Liver (tissue), 9 donors: ENCODE results near the gene SLC8A3. TPM values are rescaled to one million over a fixed set of nuclear protein-coding genes. Genes with fewer than 3 reads are reported as not detected.
A peak's percentile ranks its signal among the peaks of the same experiment; 100 is the strongest.

Experiments used
- DNase-seq: peaks from one replicate; pipeline ENCODE4 v3.0.0-alpha.2; 2017; ENCODE audit warnings: low spot score
- H3K27ac ChIP-seq, 2 donors: one replicate each; pipeline ENCODE4 v1.7.0; 2013; ENCODE audit warnings: inconsistent platforms in 2 of 2, low read length in 2 of 2, control low read depth in 1 of 2, low read depth in 1 of 2, mild to moderate bottlenecking in 1 of 2
- H3K27me3 ChIP-seq, 4 donors: one replicate each; pipeline versions ENCODE4 v1.6.1 to v1.7.0; 2013; ENCODE audit warnings: low read length in 3 of 4, inconsistent platforms in 1 of 4, mild to moderate bottlenecking in 1 of 4, moderate library complexity in 1 of 4; ENCODE audit not compliant: control insufficient read depth in 4 of 4, insufficient read depth in 4 of 4
- H3K36me3 ChIP-seq, 4 donors: one replicate each; pipeline versions ENCODE4 v1.6.1 to v1.7.0; 2013; ENCODE audit warnings: low read length in 3 of 4, mild to moderate bottlenecking in 3 of 4, low read depth in 1 of 4, moderate library complexity in 1 of 4; ENCODE audit not compliant: control insufficient read depth in 4 of 4, insufficient read depth in 3 of 4
- H3K4me1 ChIP-seq, 4 donors: one replicate each; pipeline versions ENCODE4 v1.6.1 to v1.7.0; 2013; ENCODE audit warnings: low read length in 3 of 4, mild to moderate bottlenecking in 3 of 4, moderate library complexity in 1 of 4; ENCODE audit not compliant: control insufficient read depth in 4 of 4, insufficient read depth in 4 of 4
- H3K4me3 ChIP-seq, 3 donors: one replicate each; pipeline versions ENCODE4 v1.6.1 to v1.7.0; 2013; ENCODE audit warnings: low read length in 3 of 3, control low read depth in 1 of 3, low read depth in 1 of 3, mild to moderate bottlenecking in 1 of 3
- H3K9ac ChIP-seq, 2 donors: one replicate each; pipeline ENCODE4 v1.7.0; 2013; ENCODE audit warnings: low read length in 2 of 2, mild to moderate bottlenecking in 2 of 2, moderate library complexity in 2 of 2, control low read depth in 1 of 2, low read depth in 1 of 2
- H3K9me3 ChIP-seq, 4 donors: one replicate each; pipeline versions ENCODE4 v1.6.1 to v1.7.0; 2013; ENCODE audit warnings: low read length in 3 of 4; ENCODE audit not compliant: control insufficient read depth in 4 of 4
- ATF3 ChIP-seq: IDR thresholded peaks from 2 replicates; pipeline ENCODE4 v1.6.1; 2016; ENCODE audit warnings: antibody characterized with exemption
- EGR1 ChIP-seq, 2 donors: IDR thresholded peaks; 2 replicates each; pipeline ENCODE4 v1.6.1; 2016 to 2018; ENCODE audit warnings: antibody characterized with exemption in 2 of 2, low read depth in 2 of 2
- FOXA1 ChIP-seq: IDR thresholded peaks from 2 replicates; pipeline ENCODE4 v1.6.1; 2016; ENCODE audit warnings: antibody characterized with exemption
- FOXA2 ChIP-seq: IDR thresholded peaks from 2 replicates; pipeline ENCODE4 v1.6.1; 2016; ENCODE audit warnings: antibody characterized with exemption
- GABPA ChIP-seq, 2 donors: IDR thresholded peaks in 1 of 2; conservative IDR thresholded peaks in 1 of 2; 2 replicates each; pipeline ENCODE4 v1.6.1; 2016; ENCODE audit warnings: antibody characterized with exemption in 2 of 2, mild to moderate bottlenecking in 1 of 2, moderate library complexity in 1 of 2
- HNF4A ChIP-seq, 2 donors: conservative IDR thresholded peaks; 2 replicates each; pipeline ENCODE4 v1.6.1; 2016; ENCODE audit warnings: antibody characterized with exemption in 2 of 2, mild to moderate bottlenecking in 2 of 2
- HNF4G ChIP-seq: IDR thresholded peaks from 2 replicates; pipeline ENCODE4 v1.6.1; 2016; ENCODE audit warnings: antibody characterized with exemption
- JUND ChIP-seq, 2 donors: IDR thresholded peaks; 2 replicates each; pipeline ENCODE4 v1.6.1; 2016; ENCODE audit warnings: antibody characterized with exemption in 2 of 2
- NR2F2 ChIP-seq: IDR thresholded peaks from 2 replicates; pipeline ENCODE4 v1.6.1; 2016; ENCODE audit warnings: antibody characterized with exemption
- RAD21 ChIP-seq, 2 donors: IDR thresholded peaks; 2 replicates each; pipeline ENCODE4 v1.6.1; 2016; ENCODE audit warnings: antibody characterized with exemption in 2 of 2, mild to moderate bottlenecking in 2 of 2
- RXRA ChIP-seq, 2 donors: IDR thresholded peaks; 2 replicates each; pipeline ENCODE4 v1.6.1; 2017 to 2018; ENCODE audit warnings: antibody characterized with exemption in 2 of 2, mild to moderate bottlenecking in 1 of 2
- SP1 ChIP-seq: IDR thresholded peaks from 2 replicates; pipeline ENCODE4 v1.6.1; 2018; ENCODE audit warnings: antibody characterized with exemption, mild to moderate bottlenecking
- TAF1 ChIP-seq: conservative IDR thresholded peaks from 2 replicates; pipeline ENCODE4 v1.6.1; 2016; ENCODE audit warnings: antibody characterized with exemption, mild to moderate bottlenecking
- YY1 ChIP-seq: IDR thresholded peaks from 2 replicates; pipeline ENCODE4 v1.6.1; 2016; ENCODE audit warnings: antibody characterized with exemption, mild to moderate bottlenecking
- ZBTB33 ChIP-seq: IDR thresholded peaks from 2 replicates; pipeline ENCODE4 v1.6.1; 2016; ENCODE audit warnings: antibody characterized with exemption
- WGBS: extraction: QIAGEN DNeasy Blood & Tissue Kit; methylation state at CpG from one replicate; pipeline ENCODE4 v1.1.7; 2013; 5-methylcytosine and 5-hydroxymethylcytosine counted together
- polyA plus RNA-seq, 2 donors: library from polyadenylated mRNA; stranded (reverse) in 1 of 2; unstranded in 1 of 2; fragments of 200-250 nt in 1 of 2; fragments of >200 nt in 1 of 2; fragmentation: Nextera tagmentation in 1 of 2; extraction: Ambion mirVana in 1 of 2; gene quantifications; one replicate each; pipeline versions ENCODE4 v1.2.1 to v1.2.3, GENCODE V29; 2013 to 2015
- total RNA-seq, 2 donors: library from RNA; depleted of rRNA; stranded (reverse); fragments of >200 nt; gene quantifications; one replicate each; pipeline ENCODE4 v1.2.3, GENCODE V29; 2014
- TF ChIP-seq, protein P1 (sequence below): fragments of 150-350 bp; IDR thresholded peaks from 2 replicates; pipeline ENCODE4 v1.5.1; 2017; ENCODE audit warnings: improper control_type of control experiment, low read depth, low read length; ENCODE audit not compliant: missing input control
- TF ChIP-seq, protein P2 (sequence below): IDR thresholded peaks from 2 replicates; pipeline ENCODE4 v1.6.1; 2016; ENCODE audit warnings: antibody characterized with exemption
- TF ChIP-seq, protein P3 (sequence below): IDR thresholded peaks from 2 replicates; pipeline ENCODE4 v1.6.1; 2016; ENCODE audit warnings: antibody characterized with exemption, mild to moderate bottlenecking
- donor health status: healthy.
- donor health status: healthy.
- donor health status: healthy.
- donor health status: healthy.
- donor health status: healthy.

SLC8A3 gene
- total and polyA plus RNA-seq, 4 donors: 0.05 to 0.56 (median 0.10) TPM; not detected in 1

DNA sequence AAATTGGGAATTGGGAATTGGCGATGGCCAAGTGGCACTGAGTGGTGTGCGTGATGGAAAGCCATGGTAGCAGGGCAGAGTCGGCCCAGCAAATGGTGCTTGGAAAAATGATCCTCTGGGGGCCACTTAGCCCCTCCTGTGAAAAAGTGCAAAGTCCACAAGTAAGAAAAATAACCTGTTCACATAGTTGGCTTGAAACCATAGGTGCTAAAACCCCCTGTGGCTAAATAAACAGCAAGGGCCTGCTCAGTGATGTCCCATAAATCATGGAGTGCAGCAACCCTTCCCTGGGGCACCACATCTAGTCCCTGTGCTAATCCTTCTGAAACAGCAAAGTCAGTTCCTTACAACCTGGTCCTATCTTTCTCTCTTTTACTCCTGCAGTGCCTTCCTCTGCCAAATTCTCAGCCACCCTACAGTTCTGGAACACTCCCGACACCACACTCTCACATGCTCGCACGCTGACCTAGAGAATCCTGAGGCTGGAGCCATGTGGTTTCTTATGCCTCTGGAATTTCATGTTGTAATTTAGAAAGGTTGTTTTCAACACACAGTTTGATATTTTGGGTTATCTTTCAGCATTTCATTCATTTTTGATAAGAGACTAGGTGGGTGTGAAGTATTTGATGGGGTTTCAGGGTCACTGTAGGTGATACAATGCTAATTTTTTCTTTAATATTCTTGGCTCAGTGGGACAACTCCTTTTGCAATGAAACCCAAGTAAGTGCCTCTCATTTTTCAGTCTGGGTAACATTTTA is 186.0 kb downstream of the SLC8A3 start:
- DNase-seq: no peak
- Histone ChIP-seq H3K9ac (no peak overlapping the region), H3K4me1 (peaks cover 8 to 59% (median 47%) of the 10 kb centered on the region in 4 donors), H3K36me3 (peaks cover 0 to 3% (median 0%) of the 10 kb centered on the region in 4 donors), H3K4me3 (no peak overlapping the region), H3K27me3 (no peaks in the 10 kb centered on the region), H3K9me3 (no peaks in the 10 kb centered on the region), H3K27ac (no peak overlapping the region)
- 81% methylated on average over 6 of the region's 6 CpGs for WGBS
- TF ChIP-seq SP1: no peak
- TF ChIP-seq JUND (IDR thresholded peaks at IDR 0.05): no peak
- TF ChIP-seq RXRA (IDR thresholded peaks at IDR 0.05): no peak
- TF ChIP-seq HNF4A (conservative IDR thresholded peaks at IDR 0.05): peak in 1 of 2 donors; percentile 31

- H3K4me3 ChIP-seq: no peak overlapping the region
- H3K27ac ChIP-seq: no peak overlapping the region
- WGBS: 92% methylated on average over 7 of the region's 7 CpGs
- H3K27me3 ChIP-seq: no peaks in the 10 kb centered on the region
- no peaks in the 10 kb centered on the region for H3K9me3 ChIP-seq
- no peak for DNase-seq
- H3K4me1 ChIP-seq: peaks cover 7 to 61% (median 44%) of the 10 kb centered on the region in 4 donors
- no peak overlapping the region for H3K9ac ChIP-seq
- no peak for TF ChIP-seq NR2F2
- no peak for TF ChIP-seq GABPA (IDR thresholded peaks at IDR 0.05 in 1 of 2, conservative IDR thresholded peaks at IDR 0.05 in 1 of 2)
- TF ChIP-seq YY1: no peak
- no peak for TF ChIP-seq RXRA (IDR thresholded peaks at IDR 0.05)
- TF ChIP-seq ATF3: no peak
- TF ChIP-seq, protein P1, sequence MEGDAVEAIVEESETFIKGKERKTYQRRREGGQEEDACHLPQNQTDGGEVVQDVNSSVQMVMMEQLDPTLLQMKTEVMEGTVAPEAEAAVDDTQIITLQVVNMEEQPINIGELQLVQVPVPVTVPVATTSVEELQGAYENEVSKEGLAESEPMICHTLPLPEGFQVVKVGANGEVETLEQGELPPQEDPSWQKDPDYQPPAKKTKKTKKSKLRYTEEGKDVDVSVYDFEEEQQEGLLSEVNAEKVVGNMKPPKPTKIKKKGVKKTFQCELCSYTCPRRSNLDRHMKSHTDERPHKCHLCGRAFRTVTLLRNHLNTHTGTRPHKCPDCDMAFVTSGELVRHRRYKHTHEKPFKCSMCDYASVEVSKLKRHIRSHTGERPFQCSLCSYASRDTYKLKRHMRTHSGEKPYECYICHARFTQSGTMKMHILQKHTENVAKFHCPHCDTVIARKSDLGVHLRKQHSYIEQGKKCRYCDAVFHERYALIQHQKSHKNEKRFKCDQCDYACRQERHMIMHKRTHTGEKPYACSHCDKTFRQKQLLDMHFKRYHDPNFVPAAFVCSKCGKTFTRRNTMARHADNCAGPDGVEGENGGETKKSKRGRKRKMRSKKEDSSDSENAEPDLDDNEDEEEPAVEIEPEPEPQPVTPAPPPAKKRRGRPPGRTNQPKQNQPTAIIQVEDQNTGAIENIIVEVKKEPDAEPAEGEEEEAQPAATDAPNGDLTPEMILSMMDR: no peak
- TF ChIP-seq HNF4A (conservative IDR thresholded peaks at IDR 0.05): no peak
- no peak for TF ChIP-seq FOXA1
- no peak for TF ChIP-seq JUND (IDR thresholded peaks at IDR 0.05)
- TF ChIP-seq, protein P2, sequence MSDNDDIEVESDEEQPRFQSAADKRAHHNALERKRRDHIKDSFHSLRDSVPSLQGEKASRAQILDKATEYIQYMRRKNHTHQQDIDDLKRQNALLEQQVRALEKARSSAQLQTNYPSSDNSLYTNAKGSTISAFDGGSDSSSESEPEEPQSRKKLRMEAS: no peak
- TF ChIP-seq, protein P3, sequence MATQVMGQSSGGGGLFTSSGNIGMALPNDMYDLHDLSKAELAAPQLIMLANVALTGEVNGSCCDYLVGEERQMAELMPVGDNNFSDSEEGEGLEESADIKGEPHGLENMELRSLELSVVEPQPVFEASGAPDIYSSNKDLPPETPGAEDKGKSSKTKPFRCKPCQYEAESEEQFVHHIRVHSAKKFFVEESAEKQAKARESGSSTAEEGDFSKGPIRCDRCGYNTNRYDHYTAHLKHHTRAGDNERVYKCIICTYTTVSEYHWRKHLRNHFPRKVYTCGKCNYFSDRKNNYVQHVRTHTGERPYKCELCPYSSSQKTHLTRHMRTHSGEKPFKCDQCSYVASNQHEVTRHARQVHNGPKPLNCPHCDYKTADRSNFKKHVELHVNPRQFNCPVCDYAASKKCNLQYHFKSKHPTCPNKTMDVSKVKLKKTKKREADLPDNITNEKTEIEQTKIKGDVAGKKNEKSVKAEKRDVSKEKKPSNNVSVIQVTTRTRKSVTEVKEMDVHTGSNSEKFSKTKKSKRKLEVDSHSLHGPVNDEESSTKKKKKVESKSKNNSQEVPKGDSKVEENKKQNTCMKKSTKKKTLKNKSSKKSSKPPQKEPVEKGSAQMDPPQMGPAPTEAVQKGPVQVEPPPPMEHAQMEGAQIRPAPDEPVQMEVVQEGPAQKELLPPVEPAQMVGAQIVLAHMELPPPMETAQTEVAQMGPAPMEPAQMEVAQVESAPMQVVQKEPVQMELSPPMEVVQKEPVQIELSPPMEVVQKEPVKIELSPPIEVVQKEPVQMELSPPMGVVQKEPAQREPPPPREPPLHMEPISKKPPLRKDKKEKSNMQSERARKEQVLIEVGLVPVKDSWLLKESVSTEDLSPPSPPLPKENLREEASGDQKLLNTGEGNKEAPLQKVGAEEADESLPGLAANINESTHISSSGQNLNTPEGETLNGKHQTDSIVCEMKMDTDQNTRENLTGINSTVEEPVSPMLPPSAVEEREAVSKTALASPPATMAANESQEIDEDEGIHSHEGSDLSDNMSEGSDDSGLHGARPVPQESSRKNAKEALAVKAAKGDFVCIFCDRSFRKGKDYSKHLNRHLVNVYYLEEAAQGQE: no peak
- TF ChIP-seq SP1: no peak
- TF ChIP-seq HNF4G: no peak
- TF ChIP-seq ZBTB33: no peak
- TF ChIP-seq EGR1 (IDR thresholded peaks at IDR 0.05; ENCODE audit: low read depth in 2 of 2): no peak
- TF ChIP-seq TAF1: no peak
- TF ChIP-seq FOXA2: no peak
- TF ChIP-seq RAD21 (IDR thresholded peaks at IDR 0.05): no peak
- peaks cover 0 to 3% (median 0%) of the 10 kb centered on the region in 4 donors for H3K36me3 ChIP-seq
Observed at GRCh38 chr14:70000601-70001000, 188.2 kb downstream of the SLC8A3 start.
